Progenitor cell of endocrine pancreas (in vitro differentiated cells): ENCODE measurements around the gene DGKG. TPM values are rescaled to one million over a fixed set of nuclear protein-coding genes. Genes with fewer than 3 reads are reported as not detected.

ENCODE experiments used
- DNase-seq: peaks from one replicate; pipeline ENCODE4 v3.0.0; 2021; ENCODE audit warnings: low spot score; ENCODE audit not compliant: unreplicated experiment
- H3K27ac Mint-ChIP-seq: 2 replicates; pipeline ENCODE4 v1.8.0; 2021; ENCODE audit warnings: mild to moderate bottlenecking, moderate library complexity, mixed read lengths
- H3K27me3 Mint-ChIP-seq: 2 replicates; pipeline ENCODE4 v1.8.0; 2021; ENCODE audit warnings: mixed read lengths
- H3K36me3 Mint-ChIP-seq: 2 replicates; pipeline ENCODE4 v1.8.0; 2022; ENCODE audit warnings: mixed read lengths; ENCODE audit not compliant: insufficient read depth
- H3K4me1 Mint-ChIP-seq: 2 replicates; pipeline ENCODE4 v1.8.0; 2021; ENCODE audit warnings: low read depth, mixed read lengths
- H3K4me3 Mint-ChIP-seq: 2 replicates; pipeline ENCODE4 v1.8.0; 2021; ENCODE audit warnings: low read depth, mild to moderate bottlenecking, moderate library complexity, mixed read lengths
- H3K9me3 Mint-ChIP-seq: 2 replicates; pipeline ENCODE4 v1.8.0; 2021; ENCODE audit warnings: low read depth, mixed read lengths
- total RNA-seq: library from RNA; stranded (reverse); gene quantifications from 2 replicates; pipeline ENCODE4 v1.2.1, GENCODE V29; 2021
- TF ChIP-seq, protein P1 (sequence below): fragments of 200-600 bp; sonication (generic); IDR thresholded peaks from one replicate; pipeline ENCODE4 v1.5.0; 2021; ENCODE audit warnings: antibody characterized with exemption, mild to moderate bottlenecking; ENCODE audit not compliant: unreplicated experiment

DGKG gene
- total RNA-seq, 1 donor from 2014 or later, result 0.17 TPM

DNA sequence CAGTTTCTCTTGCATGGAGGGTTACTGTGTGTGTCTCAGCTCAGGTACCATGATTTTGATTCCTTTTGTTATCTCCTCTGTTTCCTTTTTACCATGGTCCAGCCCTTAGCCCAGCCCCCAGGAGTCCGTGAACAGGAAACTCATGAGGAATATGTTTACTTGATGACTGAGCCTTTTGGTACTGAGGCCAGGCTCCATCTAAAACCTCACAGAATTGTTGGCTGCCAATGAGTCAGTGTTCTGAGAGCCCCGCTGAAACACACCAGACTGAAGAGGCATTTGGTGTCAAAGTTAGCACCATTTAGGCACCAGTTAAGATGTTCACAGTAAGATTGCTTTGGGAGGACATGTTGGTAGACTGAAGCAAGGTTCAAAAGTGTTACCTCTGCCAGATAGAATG lies 80.9 kb downstream of the DGKG start:
- H3K27me3 Mint-ChIP-seq, result peaks cover 47% of the 10 kb centered on the region

DNA sequence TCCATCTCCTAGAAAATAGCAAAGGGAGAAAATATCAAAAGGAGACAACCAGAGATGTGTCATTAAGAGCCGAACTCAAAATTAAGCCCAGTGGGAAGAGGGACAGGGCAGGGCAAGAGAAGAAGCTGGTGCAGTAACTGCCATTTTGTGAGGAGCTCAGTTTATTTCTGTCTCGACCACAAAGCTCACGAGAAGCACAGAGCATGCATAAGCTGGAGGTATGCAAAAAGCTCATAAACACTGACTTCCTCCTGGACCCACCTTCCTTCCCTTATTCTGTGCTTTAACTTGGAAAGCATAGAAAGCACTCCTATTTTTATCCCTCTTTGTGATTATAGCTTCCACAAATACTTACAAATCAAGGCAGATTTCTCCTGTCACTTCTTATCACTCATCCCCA lies 81.3 kb downstream of the DGKG start:
- Mint-ChIP-seq H3K27ac (no peak overlapping the region), H3K9me3 (no peaks in the 10 kb centered on the region), H3K36me3 (no peaks in the 10 kb centered on the region), H3K4me1 (peaks cover 3% of the 10 kb centered on the region), H3K27me3 (peaks cover 47% of the 10 kb centered on the region), H3K4me3 (no peak overlapping the region)
- TF ChIP-seq, protein P1, sequence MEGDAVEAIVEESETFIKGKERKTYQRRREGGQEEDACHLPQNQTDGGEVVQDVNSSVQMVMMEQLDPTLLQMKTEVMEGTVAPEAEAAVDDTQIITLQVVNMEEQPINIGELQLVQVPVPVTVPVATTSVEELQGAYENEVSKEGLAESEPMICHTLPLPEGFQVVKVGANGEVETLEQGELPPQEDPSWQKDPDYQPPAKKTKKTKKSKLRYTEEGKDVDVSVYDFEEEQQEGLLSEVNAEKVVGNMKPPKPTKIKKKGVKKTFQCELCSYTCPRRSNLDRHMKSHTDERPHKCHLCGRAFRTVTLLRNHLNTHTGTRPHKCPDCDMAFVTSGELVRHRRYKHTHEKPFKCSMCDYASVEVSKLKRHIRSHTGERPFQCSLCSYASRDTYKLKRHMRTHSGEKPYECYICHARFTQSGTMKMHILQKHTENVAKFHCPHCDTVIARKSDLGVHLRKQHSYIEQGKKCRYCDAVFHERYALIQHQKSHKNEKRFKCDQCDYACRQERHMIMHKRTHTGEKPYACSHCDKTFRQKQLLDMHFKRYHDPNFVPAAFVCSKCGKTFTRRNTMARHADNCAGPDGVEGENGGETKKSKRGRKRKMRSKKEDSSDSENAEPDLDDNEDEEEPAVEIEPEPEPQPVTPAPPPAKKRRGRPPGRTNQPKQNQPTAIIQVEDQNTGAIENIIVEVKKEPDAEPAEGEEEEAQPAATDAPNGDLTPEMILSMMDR, result no peak
- DNase-seq, result no peak

More for the DNA sequence above, 80.9 kb downstream of the DGKG start:
- Mint-ChIP-seq H3K9me3 (no peaks in the 10 kb centered on the region), H3K27ac (no peak overlapping the region), H3K4me1 (peaks cover 3% of the 10 kb centered on the region), H3K4me3 (no peak overlapping the region), H3K36me3 (no peaks in the 10 kb centered on the region)
- DNase-seq, result no peak
- TF ChIP-seq, protein P1, result no peak

DNA sequence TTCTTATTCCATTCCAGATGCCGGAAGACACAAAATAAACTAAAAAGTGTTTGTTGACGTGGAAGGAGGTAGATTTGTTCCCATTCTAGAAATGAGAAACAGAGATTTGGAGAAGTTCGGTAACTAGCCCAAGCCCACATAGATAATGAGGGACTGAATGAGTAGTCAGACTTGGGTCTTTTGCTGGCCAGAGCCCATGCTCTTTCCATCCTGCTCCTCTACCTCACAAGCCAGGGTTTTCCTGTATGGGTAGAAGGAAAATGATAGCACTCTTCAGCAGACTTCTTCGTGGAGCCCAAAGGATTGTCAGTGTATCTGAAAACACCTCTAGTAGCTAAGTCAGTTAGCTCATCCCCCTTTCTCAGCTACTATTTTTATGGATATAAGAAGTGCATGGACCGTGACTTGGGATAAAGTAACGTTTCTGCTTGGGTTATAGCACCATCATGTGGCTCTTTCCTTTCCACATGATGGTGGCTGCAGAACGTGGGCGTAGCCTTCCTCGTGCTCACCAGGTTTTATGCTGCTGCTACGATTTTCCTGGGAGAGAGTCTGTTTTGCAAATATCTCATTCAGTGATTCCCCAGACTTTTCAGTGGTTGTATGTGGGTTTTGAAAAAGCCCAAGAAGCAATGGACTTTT lies 84.6 kb downstream of the DGKG start:
- DNase-seq, result no peak
- Mint-ChIP-seq H3K9me3 (no peaks in the 10 kb centered on the region), H3K27me3 (peaks cover 42% of the 10 kb centered on the region), H3K27ac (no peak overlapping the region), H3K36me3 (no peaks in the 10 kb centered on the region), H3K4me1 (no peaks in the 10 kb centered on the region), H3K4me3 (no peak overlapping the region)
- TF ChIP-seq, protein P1, result peak; percentile 73

DNA sequence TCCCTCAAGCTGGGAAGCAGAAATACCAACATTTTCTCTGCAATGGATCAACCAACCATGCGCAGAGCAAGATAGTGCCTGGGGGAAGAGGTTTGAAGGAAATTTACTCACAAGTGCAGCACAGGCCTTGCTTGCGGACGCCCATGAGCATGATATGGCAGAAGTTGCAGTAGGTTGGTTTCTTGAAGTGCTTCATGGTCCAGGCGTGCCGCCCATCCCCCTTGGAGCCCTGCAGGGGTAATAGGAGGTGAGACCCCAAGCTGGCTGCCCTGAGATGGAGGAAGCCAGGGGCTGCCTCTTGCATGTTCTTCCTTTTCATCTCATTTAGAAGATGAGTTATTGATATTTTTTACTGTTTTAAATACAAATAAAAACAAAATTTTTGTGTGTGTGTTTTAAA lies 86.6 kb downstream of the DGKG start:
- TF ChIP-seq, protein P1, result no peak
- H3K27ac Mint-ChIP-seq, result no peak overlapping the region

DNA sequence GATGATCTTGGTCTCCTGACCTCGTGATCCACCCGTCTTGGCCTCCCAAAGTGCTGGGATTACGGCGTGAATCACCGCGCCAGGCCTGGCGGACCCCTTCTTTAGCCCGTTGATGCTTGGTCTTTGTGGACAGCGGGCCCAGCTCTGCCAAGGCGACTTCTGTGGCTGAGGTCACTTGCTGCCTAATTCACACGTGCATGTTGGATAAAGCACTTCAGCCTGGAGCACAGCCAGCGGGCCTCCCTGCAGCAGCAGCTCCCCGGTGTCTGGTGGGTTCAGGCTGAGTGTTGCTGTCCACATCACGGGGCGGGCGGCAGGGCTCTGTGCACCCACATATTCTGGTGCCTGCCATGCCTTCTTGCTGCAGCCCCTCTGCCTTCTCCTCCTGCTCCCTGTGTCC lies 88.4 kb downstream of the DGKG start:
- H3K4me3 Mint-ChIP-seq, result no peak overlapping the region
- no peaks in the 10 kb centered on the region for H3K4me1 Mint-ChIP-seq
- H3K9me3 Mint-ChIP-seq, result no peaks in the 10 kb centered on the region
- H3K27ac Mint-ChIP-seq, result no peak overlapping the region
- TF ChIP-seq, protein P1, result no peak
- peaks cover 35% of the 10 kb centered on the region for H3K27me3 Mint-ChIP-seq
- no peak for DNase-seq
- no peaks in the 10 kb centered on the region for H3K36me3 Mint-ChIP-seq

More for the DNA sequence above, 86.6 kb downstream of the DGKG start:
- H3K4me3 Mint-ChIP-seq, result no peak overlapping the region
- H3K4me1 Mint-ChIP-seq, result no peaks in the 10 kb centered on the region
- H3K9me3 Mint-ChIP-seq, result no peaks in the 10 kb centered on the region
- DNase-seq, result no peak
- H3K27me3 Mint-ChIP-seq, result peaks cover 50% of the 10 kb centered on the region
- H3K36me3 Mint-ChIP-seq, result no peaks in the 10 kb centered on the region
